ENCODE measurements around the gene LCE5A.

DNA sequence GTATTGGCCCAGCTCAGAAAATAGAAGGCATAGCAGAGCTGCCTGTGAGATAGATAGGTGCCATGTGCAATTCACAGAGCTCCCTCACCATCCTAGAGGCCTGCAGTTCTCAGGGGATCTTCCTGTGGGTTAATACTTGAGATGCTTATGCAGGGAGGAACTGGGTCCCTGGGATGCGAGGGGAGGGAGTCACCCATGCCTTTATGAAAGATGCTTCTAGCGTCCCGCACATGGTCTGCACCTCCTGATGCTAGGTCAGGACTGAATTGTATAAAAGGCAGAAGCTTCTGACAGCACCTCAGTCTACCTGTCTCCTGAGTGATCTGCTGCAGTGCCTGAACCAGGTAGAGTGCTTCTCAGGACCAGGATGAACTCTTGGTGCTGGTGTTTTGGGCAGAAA lies at the start of gene LCE5A:
- TF ChIP-seq POLR2A (IDR thresholded peaks at IDR 0.05; ENCODE audit: extremely low read depth, insufficient read length) (no peak), MYC (IDR thresholded peaks at IDR 0.05; ENCODE audit: low read depth, low read length) (no peak)
- TF ChIP-seq, protein P1, sequence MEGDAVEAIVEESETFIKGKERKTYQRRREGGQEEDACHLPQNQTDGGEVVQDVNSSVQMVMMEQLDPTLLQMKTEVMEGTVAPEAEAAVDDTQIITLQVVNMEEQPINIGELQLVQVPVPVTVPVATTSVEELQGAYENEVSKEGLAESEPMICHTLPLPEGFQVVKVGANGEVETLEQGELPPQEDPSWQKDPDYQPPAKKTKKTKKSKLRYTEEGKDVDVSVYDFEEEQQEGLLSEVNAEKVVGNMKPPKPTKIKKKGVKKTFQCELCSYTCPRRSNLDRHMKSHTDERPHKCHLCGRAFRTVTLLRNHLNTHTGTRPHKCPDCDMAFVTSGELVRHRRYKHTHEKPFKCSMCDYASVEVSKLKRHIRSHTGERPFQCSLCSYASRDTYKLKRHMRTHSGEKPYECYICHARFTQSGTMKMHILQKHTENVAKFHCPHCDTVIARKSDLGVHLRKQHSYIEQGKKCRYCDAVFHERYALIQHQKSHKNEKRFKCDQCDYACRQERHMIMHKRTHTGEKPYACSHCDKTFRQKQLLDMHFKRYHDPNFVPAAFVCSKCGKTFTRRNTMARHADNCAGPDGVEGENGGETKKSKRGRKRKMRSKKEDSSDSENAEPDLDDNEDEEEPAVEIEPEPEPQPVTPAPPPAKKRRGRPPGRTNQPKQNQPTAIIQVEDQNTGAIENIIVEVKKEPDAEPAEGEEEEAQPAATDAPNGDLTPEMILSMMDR (IDR thresholded peaks at IDR 0.05; ENCODE audit: low read depth, low read length) = no peak
- TF ChIP-seq, protein P2, sequence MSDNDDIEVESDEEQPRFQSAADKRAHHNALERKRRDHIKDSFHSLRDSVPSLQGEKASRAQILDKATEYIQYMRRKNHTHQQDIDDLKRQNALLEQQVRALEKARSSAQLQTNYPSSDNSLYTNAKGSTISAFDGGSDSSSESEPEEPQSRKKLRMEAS (IDR thresholded peaks at IDR 0.05; ENCODE audit: low read depth, low read length) = no peak

Measured in NB4 (cell line).